GM19193 (cell line): ENCODE data around the gene PHC2.

Experiments
- POLR2A ChIP-seq: IDR thresholded peaks from 4 replicates; pipeline ENCODE4 v1.6.1; 2011; ENCODE audit not compliant: insufficient read depth, insufficient read length; ENCODE audit errors: extremely low read depth

PHC2 gene

DNA sequence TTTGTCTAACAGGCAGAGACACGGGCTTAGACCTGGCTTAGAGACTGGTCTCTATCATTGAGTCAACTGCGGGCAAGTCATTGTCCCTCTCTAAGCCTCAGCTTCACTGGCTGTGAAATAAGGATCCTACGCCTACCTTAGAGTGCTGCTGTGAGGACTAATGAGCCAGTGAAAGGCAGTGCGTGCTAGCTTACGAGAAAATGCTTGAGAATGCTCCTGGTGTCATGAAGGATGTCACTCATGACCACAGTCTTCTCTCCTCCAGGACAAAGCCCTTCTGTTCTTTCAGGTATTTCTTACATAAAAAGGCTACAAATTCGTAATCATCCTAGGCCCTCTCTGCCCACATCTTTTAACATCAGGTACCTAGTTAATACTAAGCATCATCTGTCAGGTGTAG, 93.5 kb downstream of the PHC2 start:
- no peak for TF ChIP-seq POLR2A

DNA sequence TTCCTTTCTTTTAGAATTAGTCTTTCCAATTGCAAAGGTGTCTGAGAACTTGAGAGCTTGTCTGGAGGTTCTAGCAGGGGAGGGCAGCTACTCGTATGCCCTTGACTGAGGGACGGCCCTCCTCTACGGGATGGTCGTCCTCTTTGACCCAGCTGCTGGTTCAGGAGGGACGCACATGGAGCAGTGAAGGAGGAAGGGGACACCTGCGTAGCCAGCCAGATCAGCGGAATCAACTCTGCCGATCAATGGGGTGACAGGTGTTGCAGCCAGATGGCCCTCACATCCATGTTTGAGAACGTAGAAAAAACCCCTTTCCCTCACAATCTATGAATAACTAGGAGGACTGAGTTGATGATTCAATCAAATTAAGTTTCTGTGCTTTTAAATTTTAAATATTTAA, 94.3 kb downstream of the PHC2 start:
- no peak for TF ChIP-seq POLR2A

DNA sequence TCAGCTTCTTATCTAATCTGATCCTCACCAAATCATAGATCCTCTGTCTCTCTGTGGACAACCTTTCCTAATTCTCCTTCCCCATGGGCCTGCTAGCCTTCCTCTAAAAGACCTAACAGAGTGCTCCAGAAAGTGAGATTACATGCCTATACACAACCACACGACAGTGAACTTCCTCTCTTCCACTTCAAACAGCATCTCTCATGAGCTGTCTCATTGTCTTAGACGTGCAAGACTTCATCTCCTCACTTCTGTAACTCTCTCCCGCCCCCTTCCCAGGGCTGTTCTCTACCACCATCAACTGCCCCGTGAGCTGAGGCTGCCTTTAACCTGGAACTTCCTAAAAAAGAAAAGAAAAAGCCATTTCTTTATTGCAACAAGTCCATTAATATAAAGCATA, 95.9 kb downstream of the PHC2 start:
- TF ChIP-seq POLR2A: no peak

DNA sequence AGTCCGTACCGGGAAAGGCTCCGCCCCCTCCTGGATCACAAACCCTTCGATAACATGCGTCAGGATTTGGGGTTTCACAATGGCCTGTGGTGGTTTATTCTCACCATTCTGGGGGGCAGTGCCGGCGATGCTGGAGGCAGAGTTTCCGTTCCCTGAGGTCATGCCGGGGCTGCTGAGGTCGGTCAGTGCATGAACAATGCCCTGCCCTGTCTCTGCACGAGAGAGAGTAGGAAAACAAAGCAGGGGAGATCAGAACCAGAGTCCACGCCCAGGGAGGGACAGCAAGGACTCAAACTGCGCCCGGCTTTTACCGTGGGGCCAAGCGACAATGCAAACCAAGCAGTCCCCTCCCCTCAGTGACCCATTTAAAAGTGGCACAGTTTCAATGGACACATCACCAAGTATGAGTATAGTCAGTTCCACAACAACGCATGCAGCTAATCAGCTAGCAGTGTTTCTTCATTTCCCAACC, 96.8 kb downstream of the PHC2 start:
- TF ChIP-seq POLR2A: no peak

DNA sequence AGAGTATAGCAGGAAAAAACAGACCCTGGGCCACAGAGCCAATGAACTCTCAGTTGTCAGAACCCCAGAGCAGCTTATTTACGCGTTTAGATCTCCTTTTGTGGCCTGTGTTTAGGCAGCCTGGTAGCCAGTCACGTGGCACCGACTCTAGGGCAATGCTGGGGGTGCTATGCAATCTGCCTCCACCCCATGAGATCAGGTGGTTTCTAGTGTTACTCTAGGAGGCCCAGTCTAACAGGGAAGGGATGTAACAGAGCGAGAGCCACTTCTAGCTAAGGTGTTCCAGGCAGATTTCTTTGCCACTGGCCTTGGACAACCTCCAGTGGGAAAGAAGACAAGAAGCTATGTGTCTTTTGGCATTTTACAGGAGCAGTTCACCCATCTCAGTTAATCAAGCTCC, 98.0 kb downstream of the PHC2 start:
- no peak for TF ChIP-seq POLR2A

DNA sequence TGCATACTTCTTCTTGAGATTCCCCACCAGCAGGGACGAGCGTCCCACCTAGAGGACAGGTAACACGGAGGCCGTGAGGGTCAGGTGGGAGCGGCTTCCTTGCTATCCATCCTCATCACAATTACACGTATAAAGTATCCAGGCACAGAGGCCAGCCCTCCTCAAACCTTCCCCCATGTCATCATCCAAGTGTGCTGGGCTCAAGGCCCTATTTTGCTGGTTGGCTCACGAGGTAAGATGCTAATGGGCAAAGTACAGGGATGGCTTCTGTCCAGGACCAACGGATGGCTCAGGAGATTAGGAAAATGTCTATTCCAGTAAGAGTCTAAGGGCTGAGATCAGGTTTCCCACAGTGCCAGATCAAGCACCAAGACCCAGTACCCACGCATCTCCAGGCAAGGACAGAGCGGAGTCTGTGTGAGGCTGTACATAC, 98.5 kb downstream of the PHC2 start:
- no peak for TF ChIP-seq POLR2A

DNA sequence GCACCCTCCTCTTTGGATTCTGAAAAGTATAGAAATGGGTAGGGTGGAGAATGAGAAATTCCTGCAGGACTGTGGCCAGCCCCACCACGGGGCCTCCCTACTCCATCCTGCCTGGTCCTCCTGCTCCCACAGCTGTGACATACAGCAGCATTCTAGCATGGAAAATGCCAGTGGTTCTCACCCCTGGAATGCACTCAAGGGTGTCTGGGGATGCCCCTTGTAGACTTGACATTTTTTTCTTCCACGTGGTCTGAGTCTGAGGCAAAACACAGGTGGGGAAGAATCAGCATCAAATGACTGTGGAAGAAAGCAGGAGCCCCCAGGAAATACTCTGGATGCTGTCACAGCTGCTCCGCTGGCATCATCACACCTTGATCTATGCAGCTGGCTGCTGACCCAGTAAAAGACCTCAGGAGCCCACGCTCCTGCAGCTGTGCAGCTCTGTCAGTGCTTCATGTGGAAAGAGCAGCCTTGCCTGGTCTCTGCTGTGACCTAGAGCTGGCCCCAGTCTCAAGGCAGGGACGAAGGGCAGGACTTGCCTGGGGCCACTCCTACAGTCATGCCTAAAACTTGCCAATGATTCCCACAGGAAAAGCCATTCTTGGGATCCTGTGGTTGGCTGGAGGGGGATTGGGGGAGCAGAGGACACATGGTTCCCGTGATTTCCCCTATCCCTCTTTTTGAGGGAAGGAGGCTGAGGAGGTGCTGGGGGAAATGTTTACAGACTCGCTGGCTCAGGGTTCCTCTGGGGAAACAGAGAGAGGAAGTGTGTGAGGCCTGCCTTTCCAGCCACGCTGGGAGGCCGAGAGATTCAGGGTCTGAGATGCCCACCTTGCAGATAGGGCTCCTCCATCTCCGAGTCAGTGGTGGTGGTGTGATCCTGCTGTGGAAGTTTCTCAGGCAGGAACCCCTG, 99.2 kb downstream of the PHC2 start:
- TF ChIP-seq POLR2A: no peak

DNA sequence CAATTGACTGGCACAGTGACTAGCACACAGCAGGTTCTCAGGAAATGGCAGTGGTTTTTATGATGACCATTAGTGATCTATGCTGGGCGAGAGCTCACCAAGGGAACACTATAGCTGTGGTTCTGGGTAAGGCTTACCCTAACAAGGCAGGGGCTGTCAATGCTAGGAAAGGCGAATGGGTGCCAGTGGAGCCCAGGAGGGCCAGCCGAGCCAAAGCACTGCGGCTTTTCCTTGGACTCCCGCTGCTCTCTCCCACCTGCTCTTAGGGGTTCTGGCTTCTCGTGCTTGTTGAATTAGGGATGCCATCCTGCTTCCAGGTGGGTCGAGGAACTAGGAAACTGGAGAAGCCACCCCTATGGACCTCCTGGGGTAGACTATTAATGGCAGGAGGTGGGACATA, 100.0 kb downstream of the PHC2 start:
- no peak for TF ChIP-seq POLR2A

DNA sequence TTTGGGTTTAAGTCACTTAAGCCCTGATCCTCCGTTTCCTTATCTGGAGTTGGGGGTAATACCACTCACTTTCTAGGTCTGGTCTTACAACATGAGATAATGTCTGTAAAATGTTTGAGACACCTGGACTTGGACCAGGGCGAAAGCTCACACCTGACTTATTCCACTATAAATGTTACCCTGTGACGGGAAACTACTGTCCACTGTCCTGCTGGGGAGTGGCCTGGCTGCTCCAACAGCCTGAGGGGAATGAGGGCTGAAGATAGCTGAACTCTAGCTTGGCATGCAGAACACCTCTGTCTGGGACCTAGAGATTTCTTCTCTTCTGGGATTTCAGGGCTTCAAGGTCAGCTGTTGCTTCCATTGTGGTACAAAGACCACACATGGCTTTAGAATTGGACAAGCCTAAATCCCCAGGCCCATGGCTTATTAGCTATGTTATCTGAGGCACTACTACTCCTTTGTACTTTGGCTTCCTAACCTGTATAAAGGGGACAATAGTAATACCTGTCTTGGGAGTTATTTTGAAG, 100.5 kb downstream of the PHC2 start:
- no peak for TF ChIP-seq POLR2A

DNA sequence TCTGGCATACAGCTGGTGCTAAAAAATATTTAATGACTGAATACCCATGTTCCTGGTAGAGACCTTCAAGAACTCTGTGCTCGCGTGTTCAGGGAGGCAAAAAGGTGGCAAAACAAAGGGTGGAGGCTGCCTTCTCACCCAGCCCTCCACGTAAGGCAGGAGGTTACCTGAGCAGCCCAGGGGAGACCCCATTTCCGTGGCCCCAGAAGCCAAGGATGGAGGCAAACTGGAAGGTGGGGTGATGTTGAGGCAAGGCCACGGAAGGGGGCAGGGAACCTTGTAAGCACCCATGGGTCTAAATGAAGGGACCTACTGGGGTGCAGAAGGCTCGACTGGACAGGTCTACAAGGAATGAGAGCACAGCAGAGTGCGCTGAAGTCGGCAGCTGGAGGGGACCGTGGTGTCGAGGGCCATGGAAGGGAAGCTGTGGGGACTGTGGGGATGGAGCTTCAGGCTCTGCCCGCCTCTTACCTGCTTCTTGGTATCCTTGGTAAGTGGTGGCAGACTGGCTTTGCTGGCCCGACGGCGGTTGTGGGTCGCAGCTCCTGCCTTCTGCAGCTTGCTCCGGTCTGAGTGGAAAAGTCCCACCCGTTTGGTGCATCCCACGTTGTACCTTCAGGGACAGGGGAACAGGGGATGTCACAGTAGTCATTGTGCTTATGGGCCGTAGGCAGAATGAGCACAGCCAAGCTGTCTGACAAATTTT, 101.1 kb downstream of the PHC2 start:
- TF ChIP-seq POLR2A: no peak

DNA sequence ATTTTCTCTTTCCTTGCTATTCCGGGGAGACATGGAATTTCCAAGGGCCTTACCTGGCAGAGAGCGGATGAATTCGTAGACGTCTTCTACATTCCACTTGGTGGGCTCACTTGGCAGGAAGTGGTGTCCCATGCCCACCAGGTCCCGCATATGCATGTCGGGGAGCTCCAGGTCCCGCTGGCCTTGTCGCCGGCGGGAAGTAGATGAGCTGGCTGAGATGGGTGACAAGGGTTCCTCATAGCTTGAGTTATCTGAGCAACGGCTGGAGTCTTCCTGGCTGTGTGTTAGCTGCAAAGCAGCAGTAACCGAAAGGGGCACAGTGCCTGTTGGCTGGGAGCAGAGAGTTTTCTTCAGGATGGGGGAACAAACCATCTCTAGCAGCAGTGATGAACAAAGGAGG, 102.1 kb downstream of the PHC2 start:
- no peak for TF ChIP-seq POLR2A

DNA sequence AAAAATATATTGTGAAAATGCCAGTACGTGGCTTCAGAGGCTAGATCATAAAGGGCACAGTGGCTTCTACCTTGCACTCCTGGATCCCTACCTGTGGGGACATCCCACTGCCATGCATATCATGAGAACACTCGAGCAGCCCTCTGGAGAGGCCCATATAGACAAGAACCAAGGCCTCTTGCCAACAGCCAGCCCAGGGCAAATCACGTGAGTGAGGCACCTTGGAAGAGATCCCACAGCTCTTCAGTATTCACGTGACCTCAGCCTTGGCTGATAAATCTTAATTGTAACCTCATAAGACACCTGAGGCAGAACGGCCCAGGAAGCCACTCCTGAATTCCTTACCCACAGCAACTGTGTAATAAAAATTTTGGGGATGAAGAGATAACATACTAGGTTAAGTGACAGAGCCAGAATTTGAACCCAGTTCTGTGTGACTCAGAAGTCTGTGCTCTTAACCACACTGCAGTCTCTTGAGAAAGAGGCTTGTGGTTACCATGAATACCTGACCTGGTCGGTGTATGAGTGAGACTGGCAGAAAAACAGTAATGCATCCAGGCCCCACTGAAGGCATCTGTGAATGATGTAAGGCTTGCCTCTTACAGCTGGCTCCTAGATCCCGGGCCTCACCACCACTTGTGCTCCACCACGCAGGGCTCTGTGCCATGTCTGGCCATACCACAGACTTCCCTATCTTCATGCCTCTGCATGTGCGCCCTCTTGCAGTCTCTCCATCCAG, 103.1 kb downstream of the PHC2 start:
- TF ChIP-seq POLR2A: no peak

DNA sequence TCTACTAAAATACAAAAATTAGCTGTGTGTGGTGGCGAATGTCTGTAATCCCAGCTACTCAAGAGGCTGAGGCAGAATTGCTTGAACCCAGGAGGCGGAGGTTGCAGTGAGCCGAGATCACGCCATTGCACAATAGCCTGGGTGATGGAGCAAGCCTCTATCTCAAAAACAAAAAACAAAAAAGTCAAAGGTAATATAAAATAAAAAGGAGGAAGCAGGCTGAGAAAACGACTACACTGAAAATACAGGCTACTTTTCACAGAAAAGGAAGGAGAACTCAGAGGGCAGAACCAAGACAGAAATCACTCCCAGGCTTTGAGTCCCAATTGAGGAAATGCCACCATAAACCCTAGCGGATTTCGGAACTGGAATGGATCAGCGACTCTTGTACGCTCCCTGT, 104.1 kb downstream of the PHC2 start:
- no peak for TF ChIP-seq POLR2A

DNA sequence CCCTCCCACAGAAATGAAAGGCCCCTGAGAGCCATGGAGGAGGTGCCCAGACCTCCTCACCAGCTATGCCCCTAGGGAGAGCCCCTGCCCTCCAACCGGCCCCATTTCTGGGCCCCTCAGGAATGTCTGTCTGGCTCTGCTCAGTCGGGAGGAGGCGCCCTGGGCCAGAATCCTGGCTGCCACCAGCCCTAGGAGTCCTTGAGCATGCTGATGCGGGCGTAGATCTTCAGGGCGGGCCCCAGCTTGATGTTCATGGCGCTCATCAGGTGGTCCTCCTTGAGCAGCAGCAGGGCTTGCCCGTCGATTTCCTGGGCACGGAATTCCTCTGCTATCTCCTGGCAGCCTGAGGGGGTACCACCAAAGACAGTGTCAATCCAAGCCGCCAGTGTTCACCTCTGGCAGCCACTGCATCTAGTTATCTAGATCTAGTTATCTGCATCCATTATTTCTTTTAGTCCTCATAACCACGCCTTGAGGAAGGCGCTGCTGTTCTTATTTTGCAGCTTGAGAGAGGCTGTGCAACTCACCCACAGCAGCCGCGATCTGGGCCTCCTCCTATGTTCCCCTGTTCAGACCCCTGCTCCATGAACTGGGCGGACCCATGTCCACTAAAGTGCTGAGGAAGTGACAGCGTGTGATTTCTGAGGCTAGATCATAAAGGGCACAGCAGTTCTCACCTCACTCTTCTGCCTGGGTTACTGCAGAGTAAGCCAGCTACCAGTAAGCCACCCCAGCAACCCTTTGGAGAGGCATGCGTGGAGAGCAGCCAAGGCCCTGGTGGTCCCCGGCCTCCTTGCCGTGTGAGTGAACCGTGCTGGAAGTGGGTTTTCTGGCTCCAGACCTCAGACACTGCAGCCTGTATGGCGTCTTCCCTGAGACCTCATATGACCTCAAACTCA, 106.0 kb downstream of the PHC2 start:
- no peak for TF ChIP-seq POLR2A
